Upper lobe of left lung (tissue), 6 donors: Measurements from ENCODE around the gene ATP4B. TPM values are rescaled to one million over a fixed set of nuclear protein-coding genes. Genes with fewer than 3 reads are reported as not detected.

ENCODE experiments used
- ATAC-seq, 2 donors: fragments of 200-7000 bp; cut with Tn5 transposase; one replicate each; pipeline ENCODE4 v1.9.1; 2022; ENCODE audit warnings: mild to moderate bottlenecking in 2 of 2, moderate library complexity in 2 of 2; ENCODE audit not compliant: low FRiP score in 2 of 2
- DNase-seq, 2 donors: peaks; one replicate each; pipeline ENCODE4 v3.0.0-alpha.2; 2019 to 2020
- H3K27ac ChIP-seq, 4 donors: fragments of 200-600 bp; sonication (generic); one replicate each; pipeline ENCODE4 v1.5.1; 2016 to 2019
- H3K27me3 ChIP-seq, 4 donors: fragments of 200-600 bp; sonication (generic); one replicate each; pipeline ENCODE4 v1.5.1; 2017 to 2019
- H3K36me3 ChIP-seq, 4 donors: fragments of 200-600 bp; sonication (generic); one replicate each; pipeline ENCODE4 v1.5.1; 2016 to 2019
- H3K4me1 ChIP-seq, 4 donors: fragments of 200-600 bp; sonication (generic); one replicate each; pipeline ENCODE4 v1.5.1; 2018 to 2019
- H3K4me3 ChIP-seq, 4 donors: fragments of 200-600 bp; sonication (generic); one replicate each; pipeline ENCODE4 v1.5.1; 2017 to 2019; ENCODE audit warnings: mild to moderate bottlenecking in 2 of 4, moderate library complexity in 1 of 4
- H3K9me3 ChIP-seq, 4 donors: fragments of 200-600 bp; sonication (generic); one replicate each; pipeline ENCODE4 v1.5.1; 2018 to 2019
- CTCF ChIP-seq, 6 experiments: fragments of 450-650 bp in 4 of 6; fragments of 200-600 bp in 2 of 6; sonication (generic) in 2 of 6; IDR thresholded peaks; one replicate each; pipeline ENCODE4 v1.5.1; 2016 to 2019; ENCODE audit warnings: antibody characterized with exemption in 6 of 6
- EP300 ChIP-seq, 4 donors: sonication (generic); formaldehyde crosslinking; IDR thresholded peaks; one replicate each; pipeline ENCODE4 v1.5.1; 2017; ENCODE audit warnings: antibody characterized with exemption in 4 of 4, control low read depth in 2 of 4
- POLR2A ChIP-seq, 4 donors: fragments of 450-650 bp; IDR thresholded peaks; one replicate each; pipeline ENCODE4 v1.5.1; 2016 to 2017; ENCODE audit warnings: antibody characterized with exemption in 4 of 4, mild to moderate bottlenecking in 2 of 4
- POLR2AphosphoS5 ChIP-seq, 2 donors: sonication (generic); formaldehyde crosslinking; IDR thresholded peaks; one replicate each; pipeline ENCODE4 v1.5.1; 2017; ENCODE audit warnings: antibody characterized with exemption in 2 of 2
- WGBS, 2 donors: methylation state at CpG; one replicate each; pipeline ENCODE4 v1.1.5; 2017 to 2018; 5-methylcytosine and 5-hydroxymethylcytosine counted together
- total RNA-seq, 6 donors: library from RNA; depleted of rRNA in 4 of 6; stranded (reverse); fragments of >200 nt in 4 of 6; gene quantifications; one replicate each; pipeline versions ENCODE4 v1.1.0 to v1.2.1, GENCODE V29; 2016 to 2021
- donor health status: DM: no; HTN: no; CAD: no; lungs with moderate emphysema.
- donor health status: DM: no; HTN: yes; CAD: no; lungs with severe emphysema.

Gene ATP4B
- total RNA-seq, 6 donors from 2014 or later: not detected

DNA sequence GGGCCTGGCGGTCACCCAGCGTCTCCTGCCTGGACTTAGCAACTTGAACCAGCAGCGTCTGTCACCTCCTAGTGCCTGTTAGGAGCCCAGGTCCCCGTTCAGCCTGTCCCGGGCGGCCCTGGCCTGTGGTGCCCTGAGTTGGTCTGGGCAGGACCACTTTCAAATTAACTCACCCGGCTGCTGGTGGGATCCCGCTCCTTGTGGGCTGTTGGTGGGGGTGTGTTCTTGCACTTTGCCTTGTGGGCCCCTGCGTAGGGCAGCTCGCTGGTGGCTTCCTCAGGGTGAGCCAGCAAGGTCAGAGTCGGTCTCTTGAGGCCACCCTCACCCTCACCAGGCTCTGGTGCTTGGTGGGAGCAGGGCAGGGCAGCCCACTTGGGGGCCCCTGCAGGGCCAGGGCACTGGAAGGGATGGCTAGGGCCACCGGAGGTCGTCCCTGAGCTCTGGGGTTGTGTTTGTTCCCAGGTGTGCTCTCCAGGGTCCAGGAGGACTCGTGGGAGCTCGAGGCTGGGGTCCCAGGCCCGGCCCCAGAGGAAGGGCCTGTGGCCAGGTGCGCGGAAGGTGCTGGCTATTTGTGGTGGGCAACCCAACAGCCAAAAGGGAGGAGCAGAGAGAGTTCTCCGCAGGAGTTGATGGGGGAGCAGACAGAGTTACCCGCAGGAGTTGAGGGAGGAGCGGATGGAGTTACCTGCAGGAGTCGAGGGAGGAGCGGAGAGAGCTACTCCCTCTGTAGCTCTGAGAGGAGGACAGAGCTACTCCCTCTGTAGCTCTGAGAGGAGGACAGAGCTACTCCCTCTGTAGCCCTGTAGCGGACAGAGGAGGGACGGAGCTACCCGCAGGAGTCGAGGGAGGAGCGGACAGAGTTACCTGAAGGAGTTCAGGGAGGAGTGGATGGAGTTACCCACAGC is 56.6 kb downstream of the ATP4B start:
- 94 to 97% methylated on average over 19 to 28 of the region's 28 CpGs for WGBS, 2 donors

GRCh38 chr13:113599391-113599790 is 58.6 kb downstream of the ATP4B start:
- Histone ChIP-seq H3K4me1 (no peaks in the 10 kb centered on the region), H3K36me3 (peaks cover 0 to 30% (median 17%) of the 10 kb centered on the region in 4 donors), H3K27me3 (no peaks in the 10 kb centered on the region), H3K4me3 (no peak overlapping the region), H3K27ac (no peak overlapping the region), H3K9me3 (no peaks in the 10 kb centered on the region)
- WGBS, 2 donors: 98 to 99% methylated on average over 12 of the region's 12 CpGs
- DNase-seq (peak; percentile 6 to 8), ATAC-seq (no peak)
- TF ChIP-seq POLR2AphosphoS5 (IDR thresholded peaks at IDR 0.05) (no peak), CTCF (IDR thresholded peaks at IDR 0.05) (no peak), POLR2A (IDR thresholded peaks at IDR 0.05) (no peak), EP300 (IDR thresholded peaks at IDR 0.05) (no peak)

More for the DNA sequence above, 56.6 kb downstream of the ATP4B start:
- Histone ChIP-seq H3K27me3 (no peaks in the 10 kb centered on the region), H3K9me3 (no peaks in the 10 kb centered on the region), H3K4me3 (no peak overlapping the region), H3K36me3 (peaks cover 0 to 36% (median 17%) of the 10 kb centered on the region in 4 donors), H3K4me1 (peaks cover 0 to 4% (median 0%) of the 10 kb centered on the region in 4 donors), H3K27ac (no peak overlapping the region)
- ATAC-seq: no peak
- TF ChIP-seq CTCF (IDR thresholded peaks at IDR 0.05): no peak
- no peak for TF ChIP-seq POLR2AphosphoS5 (IDR thresholded peaks at IDR 0.05)
- no peak for TF ChIP-seq POLR2A (IDR thresholded peaks at IDR 0.05)
- TF ChIP-seq EP300 (IDR thresholded peaks at IDR 0.05): no peak
- peak in 1 of 2 donors; percentile 78 for DNase-seq

Other genes with a start within 250 kb of the ATP4B start
- gene ADPRHL1, start 204.7 kb downstream of the ATP4B start, total RNA-seq: 1 to 10 TPM in 5 of 6 donors, under 1 TPM in 1; 0.59 to 6.3 (median 2.8) TPM
- gene DCUN1D2, start 167.5 kb downstream of the ATP4B start, total RNA-seq: 10 to 100 TPM; 10.1 to 53.4 (median 26.5) TPM
- 10 to 100 TPM; 23.2 to 45.2 (median 37.9) TPM for gene TFDP1, start 73.4 kb downstream of the ATP4B start, total RNA-seq
- gene GRK1, start 9.0 kb upstream of the ATP4B start, total RNA-seq: 1 to 10 TPM in 1 of 6 donors, under 1 TPM in 1, not detected in 4; 0.15 to 5.2 TPM
- gene TMEM255B, start 101.0 kb upstream of the ATP4B start, total RNA-seq: 10 to 100 TPM in 3 of 6 donors, 1 to 10 TPM in 3; 1.4 to 39.0 (median 13.8) TPM
- gene GAS6, start 205.9 kb upstream of the ATP4B start, total RNA-seq: 100 to 1,000 TPM; 129 to 299 (median 180) TPM